HG03095 (cell line): ENCODE results near the gene HBA1.
"Not testable (repeated sequence)": the region's sequence is repeated elsewhere in the genome, so short reads cannot be mapped to it uniquely, and the experiment has no call there.

Experiments used
- ATAC-seq: cut with Tn5 transposase; IDR thresholded peaks from one replicate; pipeline ENCODE4 v1.9.1; 2021; ENCODE audit warnings: moderate library complexity; ENCODE audit not compliant: unreplicated experiment

HBA1 gene

GRCh38 chr16:173928-174769, 2.3 kb upstream of the HBA1 start:
- not testable (repeated sequence) for ATAC-seq

GRCh38 chr16:175011-175949, 1.2 kb upstream of the HBA1 start:
- no peak for ATAC-seq

DNA sequence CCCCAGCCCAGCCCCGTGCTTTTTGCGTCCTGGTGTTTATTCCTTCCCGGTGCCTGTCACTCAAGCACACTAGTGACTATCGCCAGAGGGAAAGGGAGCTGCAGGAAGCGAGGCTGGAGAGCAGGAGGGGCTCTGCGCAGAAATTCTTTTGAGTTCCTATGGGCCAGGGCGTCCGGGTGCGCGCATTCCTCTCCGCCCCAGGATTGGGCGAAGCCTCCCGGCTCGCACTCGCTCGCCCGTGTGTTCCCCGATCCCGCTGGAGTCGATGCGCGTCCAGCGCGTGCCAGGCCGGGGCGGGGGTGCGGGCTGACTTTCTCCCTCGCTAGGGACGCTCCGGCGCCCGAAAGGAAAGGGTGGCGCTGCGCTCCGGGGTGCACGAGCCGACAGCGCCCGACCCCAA, 474 bp upstream of the HBA1 start:
- ATAC-seq = not testable (repeated sequence)

- ATAC-seq = no peak
These were observed 928 bp downstream of the HBA1 start for GRCh38 chr16:177394-177822.

DNA sequence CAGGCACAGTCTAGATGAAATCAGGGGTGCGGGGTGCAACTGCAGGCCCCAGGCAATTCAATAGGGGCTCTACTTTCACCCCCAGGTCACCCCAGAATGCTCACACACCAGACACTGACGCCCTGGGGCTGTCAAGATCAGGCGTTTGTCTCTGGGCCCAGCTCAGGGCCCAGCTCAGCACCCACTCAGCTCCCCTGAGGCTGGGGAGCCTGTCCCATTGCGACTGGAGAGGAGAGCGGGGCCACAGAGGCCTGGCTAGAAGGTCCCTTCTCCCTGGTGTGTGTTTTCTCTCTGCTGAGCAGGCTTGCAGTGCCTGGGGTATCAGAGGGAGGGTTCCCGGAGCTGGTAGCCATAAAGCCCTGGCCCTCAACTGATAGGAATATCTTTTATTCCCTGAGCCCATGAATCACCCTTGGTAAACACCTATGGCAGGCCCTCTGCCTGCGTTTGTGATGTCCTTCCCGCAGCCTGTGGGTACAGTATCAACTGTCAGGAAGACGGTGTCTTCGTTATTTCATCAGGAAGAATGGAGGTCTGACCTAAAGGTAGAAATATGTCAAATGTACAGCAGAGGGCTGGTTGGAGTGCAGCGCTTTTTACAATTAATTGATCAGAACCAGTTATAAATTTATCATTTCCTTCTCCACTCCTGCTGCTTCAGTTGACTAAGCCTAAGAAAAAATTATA, 1.6 kb downstream of the HBA1 start:
- ATAC-seq = no peak

GRCh38 chr16:178668-179015, 2.2 kb downstream of the HBA1 start:
- ATAC-seq = no peak

DNA sequence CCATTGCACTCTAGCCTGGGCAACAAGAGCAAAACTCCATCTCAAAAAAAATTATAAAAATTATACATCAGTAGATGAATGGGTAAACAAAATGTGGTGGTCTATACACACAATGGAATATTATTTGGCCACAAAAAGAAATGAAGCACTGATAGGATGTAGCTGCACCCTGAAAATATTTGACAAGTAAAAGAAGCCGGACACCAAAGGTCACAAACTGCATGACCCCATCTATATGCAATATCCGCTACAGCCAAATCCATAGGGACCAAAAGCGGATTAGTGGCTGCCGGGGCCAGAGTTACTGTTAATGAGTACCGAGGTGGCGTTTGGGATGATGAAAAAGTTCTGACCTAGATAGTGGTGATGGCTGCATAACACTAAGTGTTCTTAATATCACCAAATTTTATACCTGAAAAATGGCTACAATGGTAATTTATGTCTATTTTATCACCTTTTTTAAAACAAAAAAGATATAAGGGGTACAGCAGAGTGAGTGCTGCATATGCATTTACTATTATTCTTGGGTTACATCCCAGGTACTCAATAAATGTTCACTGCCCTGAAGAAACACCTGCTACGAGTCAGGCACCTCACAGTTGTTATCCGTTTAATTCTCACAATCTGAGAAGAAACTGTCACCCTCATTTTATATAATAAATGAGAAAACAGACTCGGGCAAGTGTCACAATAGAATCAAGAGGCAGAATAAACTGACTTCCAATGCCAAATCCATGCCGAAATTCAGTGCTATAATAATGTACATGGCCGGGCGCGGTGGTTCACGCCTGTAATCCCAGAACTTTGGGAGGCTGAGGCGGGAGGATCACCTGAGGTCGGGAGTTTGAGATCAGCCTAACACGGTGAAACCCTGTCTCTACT, 3.0 kb downstream of the HBA1 start:
- no peak for ATAC-seq

DNA sequence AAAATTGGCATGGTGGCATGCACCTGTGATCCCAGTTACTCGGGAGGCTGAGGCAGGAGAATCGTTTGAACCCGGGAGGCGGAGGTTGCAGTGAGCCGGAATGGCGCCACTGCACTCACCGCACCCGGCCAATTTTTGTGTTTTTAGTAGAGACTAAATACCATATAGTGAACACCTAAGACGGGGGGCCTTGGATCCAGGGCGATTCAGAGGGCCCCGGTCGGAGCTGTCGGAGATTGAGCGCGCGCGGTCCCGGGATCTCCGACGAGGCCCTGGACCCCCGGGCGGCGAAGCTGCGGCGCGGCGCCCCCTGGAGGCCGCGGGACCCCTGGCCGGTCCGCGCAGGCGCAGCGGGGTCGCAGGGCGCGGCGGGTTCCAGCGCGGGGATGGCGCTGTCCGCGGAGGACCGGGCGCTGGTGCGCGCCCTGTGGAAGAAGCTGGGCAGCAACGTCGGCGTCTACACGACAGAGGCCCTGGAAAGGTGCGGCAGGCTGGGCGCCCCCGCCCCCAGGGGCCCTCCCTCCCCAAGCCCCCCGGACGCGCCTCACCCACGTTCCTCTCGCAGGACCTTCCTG, 3.7 kb downstream of the HBA1 start, which contains the start of gene HBQ1:
Gene HBQ1, plus strand, starts transcription at position 359 of the 575 bp plus-strand sequence. Its CDS starts 28 bp downstream, at position 387.
- ATAC-seq = no peak

DNA sequence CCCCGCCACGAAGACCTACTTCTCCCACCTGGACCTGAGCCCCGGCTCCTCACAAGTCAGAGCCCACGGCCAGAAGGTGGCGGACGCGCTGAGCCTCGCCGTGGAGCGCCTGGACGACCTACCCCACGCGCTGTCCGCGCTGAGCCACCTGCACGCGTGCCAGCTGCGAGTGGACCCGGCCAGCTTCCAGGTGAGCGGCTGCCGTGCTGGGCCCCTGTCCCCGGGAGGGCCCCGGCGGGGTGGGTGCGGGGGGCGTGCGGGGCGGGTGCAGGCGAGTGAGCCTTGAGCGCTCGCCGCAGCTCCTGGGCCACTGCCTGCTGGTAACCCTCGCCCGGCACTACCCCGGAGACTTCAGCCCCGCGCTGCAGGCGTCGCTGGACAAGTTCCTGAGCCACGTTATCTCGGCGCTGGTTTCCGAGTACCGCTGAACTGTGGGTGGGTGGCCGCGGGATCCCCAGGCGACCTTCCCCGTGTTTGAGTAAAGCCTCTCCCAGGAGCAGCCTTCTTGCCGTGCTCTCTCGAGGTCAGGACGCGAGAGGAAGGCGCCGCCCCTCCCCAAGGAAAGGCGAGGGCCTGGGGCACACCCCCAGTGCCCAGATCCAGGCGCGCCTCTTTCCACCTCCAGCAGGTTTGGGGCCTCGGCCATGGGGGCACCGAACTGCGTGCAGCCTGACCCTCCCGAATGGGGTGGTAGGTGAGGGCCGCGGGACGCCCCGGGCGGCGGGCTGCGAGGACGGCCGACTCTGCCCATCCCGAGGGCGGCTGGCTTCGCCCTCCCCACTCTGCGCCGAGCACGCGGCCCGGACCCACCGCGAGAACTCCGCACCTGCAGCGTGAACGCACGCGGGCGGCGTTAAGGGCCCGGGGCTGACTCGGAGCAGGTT, 4.4 kb downstream of the HBA1 start:
- no peak for ATAC-seq

DNA sequence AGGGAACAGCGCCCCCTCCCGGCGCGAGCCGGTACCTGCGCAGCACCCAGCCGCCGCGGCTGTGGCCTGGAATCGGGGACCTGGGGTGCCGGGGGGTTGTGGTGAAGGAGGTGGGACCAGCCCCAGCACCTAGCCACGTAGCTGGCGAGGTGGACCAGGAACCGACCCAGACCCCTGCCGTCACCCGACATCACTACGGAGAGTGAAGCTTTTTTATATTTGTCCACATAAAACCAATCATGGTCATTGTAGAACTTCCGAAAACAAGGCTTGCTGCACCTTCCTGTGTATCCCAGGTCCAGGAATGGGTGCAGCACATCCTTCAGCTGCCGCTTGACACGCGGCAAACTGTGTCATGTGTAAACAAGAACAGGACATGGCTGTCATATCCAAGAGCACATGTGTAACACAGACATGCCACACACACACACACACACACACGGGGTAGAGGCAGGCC, 5.1 kb downstream of the HBA1 start:
- ATAC-seq = no peak

- no peak for ATAC-seq
These were observed 6.5 kb downstream of the HBA1 start for GRCh38 chr16:183005-183404.

- ATAC-seq = no peak
These were observed 8.7 kb downstream of the HBA1 start for GRCh38 chr16:185213-185612.

DNA sequence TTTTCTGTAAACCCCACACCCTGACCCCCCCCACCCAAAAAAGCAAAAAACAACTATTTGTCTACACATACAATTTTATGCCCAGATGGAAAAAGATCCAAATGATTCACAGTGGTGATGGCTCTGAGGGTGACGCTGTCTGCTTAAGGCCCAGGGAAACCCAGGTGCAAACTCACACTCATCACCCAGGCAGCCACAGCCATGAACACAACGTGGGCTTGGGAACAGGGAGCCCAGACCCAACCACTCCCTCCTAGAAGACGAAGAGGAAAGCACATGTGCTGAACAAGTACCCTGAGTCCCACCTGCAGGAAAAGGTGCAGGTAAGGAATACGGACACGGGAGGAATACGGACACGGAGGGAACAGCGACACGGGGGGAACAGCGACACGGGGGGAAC, 9.2 kb downstream of the HBA1 start:
- ATAC-seq = no peak

- no peak for ATAC-seq
These were observed 10.8 kb downstream of the HBA1 start for GRCh38 chr16:187330-187729.

DNA sequence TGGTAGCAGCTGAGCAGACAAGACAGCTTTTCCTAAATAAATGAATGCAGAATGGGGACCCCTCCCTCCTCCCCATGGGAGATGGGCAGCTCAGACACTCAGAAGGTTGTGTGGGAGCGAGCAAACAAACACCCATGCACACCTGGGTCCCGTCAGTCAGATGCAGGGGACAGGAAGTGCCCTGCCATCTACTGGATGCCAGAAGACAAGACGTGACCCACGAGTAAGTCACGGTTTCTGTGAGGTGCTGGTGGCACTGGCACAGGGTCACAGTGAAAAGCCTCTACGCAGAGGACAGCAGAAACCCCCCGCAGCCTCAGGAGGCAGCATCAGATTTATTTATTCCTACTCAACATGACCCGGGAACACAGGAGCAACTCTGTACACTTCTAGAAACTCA, 12.2 kb downstream of the HBA1 start:
- ATAC-seq = no peak

GRCh38 chr16:189604-190186, 13.2 kb downstream of the HBA1 start:
- no peak for ATAC-seq

DNA sequence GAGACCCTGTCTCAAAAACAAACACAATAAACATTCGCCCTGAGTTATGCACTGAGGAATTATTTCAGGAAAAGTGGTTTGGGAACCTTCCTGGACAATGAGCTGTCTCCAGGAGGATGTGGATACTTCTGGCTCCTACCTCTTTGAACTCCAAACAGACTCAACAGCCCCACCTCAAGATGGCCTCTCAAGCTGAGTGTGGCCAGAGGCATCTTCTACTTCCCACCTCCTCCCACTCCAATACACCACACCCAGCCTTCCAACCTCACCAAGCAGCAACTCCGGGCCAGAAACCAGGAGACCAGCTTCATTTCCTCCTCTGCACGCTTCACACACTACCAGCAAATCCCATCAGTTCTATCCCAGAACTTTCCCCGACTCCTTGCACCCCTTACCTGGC, 15.4 kb downstream of the HBA1 start:
- ATAC-seq = no peak

GRCh38 chr16:192686-193085, 16.2 kb downstream of the HBA1 start:
- ATAC-seq = no peak
